PC-3 (cell line): ENCODE results near the gene SSC5D. TPM values are rescaled to one million over a fixed set of nuclear protein-coding genes. Genes with fewer than 3 reads are reported as not detected.
"Not testable (repeated sequence)": the region's sequence is repeated elsewhere in the genome, so short reads cannot be mapped to it uniquely, and the experiment has no call there.

Experiments
- ATAC-seq: fragments of 200-7000 bp; cut with Tn5 transposase; 2 replicates; pipeline ENCODE4 v1.9.1; 2020; ENCODE audit warnings: mild to moderate bottlenecking, moderate library complexity
- BruUV-seq: library from RNA; stranded (reverse); fragments of 400-500 nt; replicated peaks from 2 replicates; lab custom pipeline; 2021; lab: Mats Ljungman, UMichigan
- CTCF ChIA-PET: fragments of 300-600 bp; sonication (Branson Sonifier 250); formaldehyde crosslinking; loops from one replicate; lab custom pipeline; 2022; ENCODE audit warnings: antibody characterized with exemption; lab: Charles Lee
- POLR2A ChIA-PET: fragments of 300-600 bp; sonication (Branson Sonifier 250); formaldehyde crosslinking; loops from one replicate; lab custom pipeline; 2022; ENCODE audit warnings: antibody characterized with exemption; ENCODE audit not compliant: unreplicated experiment; lab: Charles Lee
- DNase-seq: peaks from one replicate; pipeline ENCODE4 v3.0.0-alpha.2; 2015
- H2AFZ ChIP-seq: fragments of 300-600 bp; sonication (generic); 2 replicates; pipeline ENCODE4 v1.6.0; 2016; ENCODE audit warnings: antibody characterized with exemption, low read length
- H3F3A ChIP-seq: fragments of 300-600 bp; sonication (generic); one replicate; pipeline ENCODE4 v1.6.0; 2017; ENCODE audit warnings: antibody characterized with exemption, low read length, control low read depth, mild to moderate bottlenecking; ENCODE audit not compliant: unreplicated experiment
- H3K27ac ChIP-seq: fragments of 300-600 bp; sonication (generic); 2 replicates; pipeline ENCODE4 v1.5.1; 2016; ENCODE audit warnings: mild to moderate bottlenecking, low read length
- H3K27me3 ChIP-seq: fragments of 300-600 bp; sonication (generic); 2 replicates; pipeline ENCODE4 v1.6.1; 2016; ENCODE audit warnings: low read length, mixed read lengths
- H3K36me3 ChIP-seq: fragments of 300-600 bp; sonication (generic); 2 replicates; pipeline ENCODE4 v1.6.1; 2016; ENCODE audit warnings: low read depth, mixed run types, low read length, mixed read lengths
- H3K4me1 ChIP-seq: fragments of 300-600 bp; sonication (generic); 2 replicates; pipeline ENCODE4 v1.5.1; 2016; ENCODE audit warnings: low read length; ENCODE audit not compliant: insufficient read depth
- H3K4me2 ChIP-seq: fragments of 300-600 bp; sonication (generic); 2 replicates; pipeline ENCODE4 v1.6.0; 2016; ENCODE audit warnings: low read length
- H3K4me3 ChIP-seq: fragments of 300-600 bp; sonication (generic); 2 replicates; pipeline ENCODE4 v1.5.1; 2016; ENCODE audit warnings: mild to moderate bottlenecking, low read length, mixed read lengths
- H3K79me2 ChIP-seq: fragments of 300-600 bp; sonication (generic); 2 replicates; pipeline ENCODE4 v1.6.1; 2017; ENCODE audit warnings: low read length, mixed read lengths
- H3K9ac ChIP-seq: fragments of 300-600 bp; sonication (generic); 2 replicates; pipeline ENCODE4 v1.6.0; 2016; ENCODE audit warnings: mild to moderate bottlenecking, low read length
- H3K9me2 ChIP-seq: fragments of 300-600 bp; sonication (generic); replicated peaks from 2 replicates; pipeline ENCODE4 v1.6.1; 2016; ENCODE audit warnings: mixed run types, low read length, mixed read lengths
- H3K9me3 ChIP-seq: fragments of 300-600 bp; sonication (generic); 2 replicates; pipeline ENCODE4 v1.6.1; 2016; ENCODE audit warnings: low read length, mixed read lengths
- H4K20me1 ChIP-seq: fragments of 300-600 bp; sonication (generic); 2 replicates; pipeline ENCODE4 v1.6.1; 2016; ENCODE audit warnings: low read length, mixed read lengths
- CTCF ChIP-seq: fragments of 300-600 bp; sonication (generic); conservative IDR thresholded peaks from 2 replicates; pipeline ENCODE4 v1.5.1; 2017; ENCODE audit warnings: antibody characterized with exemption, low read depth, mild to moderate bottlenecking, low read length
- EZH2 ChIP-seq: fragments of 300-600 bp; sonication (generic); IDR thresholded peaks from one replicate; pipeline ENCODE4 v1.6.1; 2017; ENCODE audit warnings: antibody characterized with exemption, mild to moderate bottlenecking, low read length; ENCODE audit not compliant: unreplicated experiment
- EZH2phosphoT487 ChIP-seq: fragments of 300-600 bp; sonication (generic); IDR thresholded peaks from 2 replicates; pipeline ENCODE4 v1.6.1; 2018; ENCODE audit warnings: mild to moderate bottlenecking, antibody characterized with exemption, low read length, borderline replicate concordance
- intact Hi-C: fragments of 100-400 bp; cut with micrococcal nuclease; formaldehyde crosslinking; loops from 2 replicates; pipeline ENCODE4 v1.9.0; 2023
- total RNA-seq: library from RNA; depleted of rRNA; stranded (reverse); fragments of >200 nt; gene quantifications from 2 replicates; pipeline ENCODE4 v1.2.3, GENCODE V29; 2014

Gene SSC5D
- total RNA-seq, 1 experiment from 2014 or later, result not detected

- Histone ChIP-seq H3K79me2 (no peaks in the 10 kb centered on the region), H3K9me2 (no peaks in the 10 kb centered on the region), H4K20me1 (no peaks in the 10 kb centered on the region), H3K9ac (no peak overlapping the region), H3K9me3 (no peaks in the 10 kb centered on the region), H2AFZ (0 out of 2 replicates have a peak overlapping the region, but pooled peaks have one; percentile 34), H3K4me1 (no peaks in the 10 kb centered on the region), H3K4me3 (no peak overlapping the region), H3F3A (no peaks in the 10 kb centered on the region), H3K27me3 (no peaks in the 10 kb centered on the region), H3K36me3 (no peaks in the 10 kb centered on the region), H3K4me2 (no peak overlapping the region), H3K27ac (no peak overlapping the region)
- no TSS peak for BruUV-seq
- CTCF ChIA-PET, result no interaction called here
- POLR2A ChIA-PET, result no interaction called here
- DNase-seq (no peak), ATAC-seq (no peak)
- intact Hi-C loops, result no loop called here
- TF ChIP-seq EZH2 (no peak), EZH2phosphoT487 (no peak), CTCF (no peak)
Measured at GRCh38 chr19:55493645-55494171, 5.5 kb downstream of the SSC5D start.

- H3K79me2 ChIP-seq, result no peaks in the 10 kb centered on the region
- H3F3A ChIP-seq, result no peaks in the 10 kb centered on the region
- ATAC-seq (no peak), DNase-seq (no peak)
- no peak overlapping the region for H3K4me3 ChIP-seq
- peak overlapping the region; percentile 34; the same call in 1 of the 2 replicates for H2AFZ ChIP-seq
- TF ChIP-seq CTCF, result no peak
- no peak for TF ChIP-seq EZH2phosphoT487
- TF ChIP-seq EZH2, result no peak
- no peaks in the 10 kb centered on the region for H3K9me2 ChIP-seq
- H3K27me3 ChIP-seq, result no peaks in the 10 kb centered on the region
- intact Hi-C loops, result no loop called here
- H4K20me1 ChIP-seq, result no peaks in the 10 kb centered on the region
- no peaks in the 10 kb centered on the region for H3K36me3 ChIP-seq
- no peak overlapping the region for H3K9ac ChIP-seq
- H3K4me1 ChIP-seq, result no peaks in the 10 kb centered on the region
- no TSS peak for BruUV-seq
- H3K4me2 ChIP-seq, result no peak overlapping the region
- no peak overlapping the region for H3K27ac ChIP-seq
- POLR2A ChIA-PET, result no interaction called here
- CTCF ChIA-PET, result interaction anchor here (1.0 kb wide), 1 partner anchor 9 kb away, joined by 5 read pairs; no protein-coding TSS in a partner anchor
- no peaks in the 10 kb centered on the region for H3K9me3 ChIP-seq
Measured at GRCh38 chr19:55494172-55494761, 6.0 kb downstream of the SSC5D start.

DNA sequence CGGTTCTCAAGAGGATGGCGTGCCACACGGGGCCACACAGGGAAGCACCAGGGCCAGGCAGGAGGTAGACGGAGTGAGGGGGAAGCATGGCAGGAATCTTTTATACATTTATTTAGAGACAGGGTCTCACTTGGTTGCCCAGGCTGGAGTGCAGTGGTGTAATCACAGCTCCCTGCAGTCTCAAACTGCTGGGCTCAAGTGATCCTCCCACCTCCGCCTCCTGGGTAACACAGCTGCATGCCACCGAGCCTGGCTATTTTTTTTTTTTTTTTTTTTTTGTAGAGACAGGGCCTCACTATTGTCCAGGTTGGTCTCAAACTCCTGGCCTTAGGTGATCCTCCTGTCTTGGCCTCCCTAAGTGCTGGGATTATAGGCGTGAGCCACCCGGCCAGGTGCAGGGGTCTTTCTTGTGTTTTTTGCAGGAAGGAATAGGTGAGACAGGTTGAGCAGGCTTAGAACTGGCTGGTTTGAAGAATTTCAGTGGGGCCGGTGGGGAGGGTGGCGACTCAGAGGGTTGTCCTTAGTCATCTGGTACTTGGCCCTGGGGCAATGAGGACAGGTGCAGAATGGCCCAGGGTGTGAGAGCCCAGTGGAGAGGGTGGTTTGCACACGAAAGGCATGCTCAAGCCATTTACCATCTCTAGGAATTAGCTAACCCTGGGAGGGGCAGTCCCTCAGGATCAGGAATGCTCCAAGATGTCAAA, 7.6 kb downstream of the SSC5D start:
- intact Hi-C loops, result no loop called here
- no peak overlapping the region for H3K4me3 ChIP-seq
- H3K4me2 ChIP-seq, result no peak overlapping the region
- no peak overlapping the region for H2AFZ ChIP-seq
- H3K9me3 ChIP-seq, result no peaks in the 10 kb centered on the region
- no TSS peak for BruUV-seq
- no peak for ATAC-seq
- no peak overlapping the region for H3K27ac ChIP-seq
- H3K36me3 ChIP-seq, result no peaks in the 10 kb centered on the region
- no peaks in the 10 kb centered on the region for H3F3A ChIP-seq
- H3K4me1 ChIP-seq, result no peaks in the 10 kb centered on the region
- no peaks in the 10 kb centered on the region for H3K9me2 ChIP-seq
- POLR2A ChIA-PET, result no interaction called here
- TF ChIP-seq CTCF (no peak), EZH2phosphoT487 (no peak), EZH2 (no peak)
- no peaks in the 10 kb centered on the region for H3K79me2 ChIP-seq
- no peaks in the 10 kb centered on the region for H4K20me1 ChIP-seq
- DNase-seq, result peak; percentile 48
- no peaks in the 10 kb centered on the region for H3K27me3 ChIP-seq
- H3K9ac ChIP-seq, result no peak overlapping the region
- CTCF ChIA-PET, result interaction anchor here (0.6 kb wide), 1 partner anchor 129 kb away, joined by 3 read pairs; no protein-coding TSS in a partner anchor

- POLR2A ChIA-PET, BruUV-seq: not testable (repeated sequence)
Measured at GRCh38 chr19:55496820-55497219, 8.6 kb downstream of the SSC5D start.

More at GRCh38 chr19:55496820-55497219, 8.6 kb downstream of the SSC5D start:
- H3K4me2 ChIP-seq, H3K4me1 ChIP-seq, intact Hi-C loops, ATAC-seq, H3K27me3 ChIP-seq, H3K9me2 ChIP-seq, CTCF ChIA-PET, H4K20me1 ChIP-seq, H3K79me2 ChIP-seq, H3K9me3 ChIP-seq, H3K27ac ChIP-seq, DNase-seq, H2AFZ ChIP-seq, H3K36me3 ChIP-seq, H3F3A ChIP-seq, H3K4me3 ChIP-seq, H3K9ac ChIP-seq: not testable (repeated sequence)
